ENCODE measurements around the gene WFDC11. TPM values are rescaled to one million over a fixed set of nuclear protein-coding genes. Genes with fewer than 3 reads are reported as not detected.
"Not testable (repeated sequence)": the region's sequence is repeated elsewhere in the genome, so short reads cannot be mapped to it uniquely, and the experiment has no call there.

Gene WFDC11
- not detected for total RNA-seq

DNA sequence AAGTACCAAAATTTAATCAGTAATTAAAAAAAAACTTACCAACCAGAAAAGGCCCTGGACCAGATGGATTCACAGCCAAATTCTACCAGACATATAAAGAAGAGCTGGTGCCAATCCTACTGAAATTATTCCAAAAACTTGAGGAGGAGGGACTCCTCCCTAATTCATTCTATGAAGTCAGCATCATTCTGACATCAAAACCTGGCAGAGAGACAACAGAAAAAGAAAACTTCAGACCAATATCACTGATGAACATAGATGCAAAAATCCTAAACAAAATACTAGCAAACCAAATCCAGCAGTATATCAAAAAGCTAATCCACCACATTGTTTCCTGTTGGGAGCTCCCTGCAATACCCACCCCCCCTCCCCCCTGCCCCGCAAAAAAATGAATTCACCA, at the start of gene WFDC11:
Gene WFDC11 (minus strand): TSS at position 101 of the 400 bp plus-strand sequence. CDS start 19,639 bp downstream, outside the sequence.
- no peaks in the 10 kb centered on the region for H3K36me3 ChIP-seq
- H3K9me3 ChIP-seq: no peaks in the 10 kb centered on the region
- TF ChIP-seq POLR2A (IDR thresholded peaks at IDR 0.05): no peak
- TF ChIP-seq, protein P1, sequence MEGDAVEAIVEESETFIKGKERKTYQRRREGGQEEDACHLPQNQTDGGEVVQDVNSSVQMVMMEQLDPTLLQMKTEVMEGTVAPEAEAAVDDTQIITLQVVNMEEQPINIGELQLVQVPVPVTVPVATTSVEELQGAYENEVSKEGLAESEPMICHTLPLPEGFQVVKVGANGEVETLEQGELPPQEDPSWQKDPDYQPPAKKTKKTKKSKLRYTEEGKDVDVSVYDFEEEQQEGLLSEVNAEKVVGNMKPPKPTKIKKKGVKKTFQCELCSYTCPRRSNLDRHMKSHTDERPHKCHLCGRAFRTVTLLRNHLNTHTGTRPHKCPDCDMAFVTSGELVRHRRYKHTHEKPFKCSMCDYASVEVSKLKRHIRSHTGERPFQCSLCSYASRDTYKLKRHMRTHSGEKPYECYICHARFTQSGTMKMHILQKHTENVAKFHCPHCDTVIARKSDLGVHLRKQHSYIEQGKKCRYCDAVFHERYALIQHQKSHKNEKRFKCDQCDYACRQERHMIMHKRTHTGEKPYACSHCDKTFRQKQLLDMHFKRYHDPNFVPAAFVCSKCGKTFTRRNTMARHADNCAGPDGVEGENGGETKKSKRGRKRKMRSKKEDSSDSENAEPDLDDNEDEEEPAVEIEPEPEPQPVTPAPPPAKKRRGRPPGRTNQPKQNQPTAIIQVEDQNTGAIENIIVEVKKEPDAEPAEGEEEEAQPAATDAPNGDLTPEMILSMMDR (IDR thresholded peaks at IDR 0.05): no peak
- TF ChIP-seq POLR2AphosphoS5 (IDR thresholded peaks at IDR 0.05): no peak
- TF ChIP-seq EP300 (IDR thresholded peaks at IDR 0.05): no peak
- peaks cover 6% of the 10 kb centered on the region for H3K27me3 ChIP-seq
- no peak for DNase-seq (ENCODE audit: low spot score in 2 of 2)
- 86% methylated on average over 1 of the region's 1 CpG for WGBS
- H3K4me1 ChIP-seq: no peaks in the 10 kb centered on the region
- H3K4me3 ChIP-seq: no peak within 1 kb of the TSS
- no peak within 1 kb of the TSS for H3K27ac ChIP-seq

DNA sequence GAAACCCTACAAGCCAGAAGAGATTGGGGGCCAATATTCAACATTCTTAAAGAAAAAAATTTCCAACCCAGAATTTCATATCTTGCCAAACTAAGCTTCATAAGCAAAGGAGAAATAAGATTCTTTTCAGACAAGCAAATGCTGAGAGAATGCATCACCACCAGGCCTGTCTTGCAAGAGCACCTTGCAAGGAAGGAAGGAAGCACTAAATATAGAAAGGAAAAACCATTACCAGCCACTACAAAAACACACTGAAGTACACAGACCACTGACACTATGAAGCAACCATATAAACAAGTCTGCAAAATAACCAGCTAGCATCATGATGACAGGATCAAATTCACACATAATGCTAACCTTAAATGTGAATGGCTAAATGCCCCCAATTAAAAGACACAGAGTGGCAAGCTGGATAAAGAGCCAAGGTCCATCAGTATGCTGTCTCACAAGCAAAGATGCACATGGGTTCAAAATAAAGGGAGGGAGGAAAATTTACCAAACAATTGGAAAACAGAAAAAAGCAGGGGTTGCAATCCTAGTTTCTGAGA, 46.2 kb upstream of the WFDC11 start:
- not testable (repeated sequence) for DNase-seq (ENCODE audit: low spot score in 2 of 2); H3K4me3 ChIP-seq; H3K4me1 ChIP-seq; H3K27ac ChIP-seq; H3K9me3 ChIP-seq; H3K36me3 ChIP-seq
- H3K27me3 ChIP-seq: peaks cover 13% of the 10 kb centered on the region

- H3K9me3 ChIP-seq: no peaks in the 10 kb centered on the region
Measured at GRCh38 chr20:45704969-45705637, 35.1 kb upstream of the WFDC11 start, which contains the start of gene WFDC10B. Gene WFDC10B (minus strand): TSS chr20:45705019. CDS start chr20:45685992, 19,027 bp downstream.

GRCh38 chr20:45701873-45702272, 31.8 kb upstream of the WFDC11 start, which contains the start of gene WFDC13:
Gene WFDC13 (plus strand): TSS chr20:45702038. CDS start chr20:45702124, 86 bp downstream.
- Histone ChIP-seq H3K27ac (no peak within 1 kb of the TSS), H3K27me3 (no peaks in the 10 kb centered on the region), H3K36me3 (no peaks in the 10 kb centered on the region), H3K9me3 (no peaks in the 10 kb centered on the region), H3K4me3 (no peak within 1 kb of the TSS), H3K4me1 (no peaks in the 10 kb centered on the region)
- 63% methylated on average over 4 of the region's 4 CpGs for whole genome bisulfite sequencing
- no peak for DNase-seq (ENCODE audit: low spot score in 2 of 2)
- TF ChIP-seq, protein P1 (IDR thresholded peaks at IDR 0.05): no peak
- TF ChIP-seq EP300 (IDR thresholded peaks at IDR 0.05) (no peak), POLR2AphosphoS5 (IDR thresholded peaks at IDR 0.05) (no peak), POLR2A (IDR thresholded peaks at IDR 0.05) (no peak)

More at GRCh38 chr20:45704969-45705637, 35.1 kb upstream of the WFDC11 start, which contains the start of gene WFDC10B:
- no peak within 1 kb of the TSS for H3K4me3 ChIP-seq
- H3K27ac ChIP-seq: no peak within 1 kb of the TSS
- no peaks in the 10 kb centered on the region for H3K36me3 ChIP-seq
- H3K4me1 ChIP-seq: no peaks in the 10 kb centered on the region
- TF ChIP-seq POLR2A (IDR thresholded peaks at IDR 0.05): no peak
- no peak for TF ChIP-seq POLR2AphosphoS5 (IDR thresholded peaks at IDR 0.05)
- TF ChIP-seq, protein P1 (IDR thresholded peaks at IDR 0.05): no peak
- TF ChIP-seq EP300 (IDR thresholded peaks at IDR 0.05): no peak
- DNase-seq (ENCODE audit: low spot score in 2 of 2): no peak
- 83% methylated on average over 1 of the region's 1 CpG for WGBS
- H3K27me3 ChIP-seq: peaks cover 5% of the 10 kb centered on the region

DNA sequence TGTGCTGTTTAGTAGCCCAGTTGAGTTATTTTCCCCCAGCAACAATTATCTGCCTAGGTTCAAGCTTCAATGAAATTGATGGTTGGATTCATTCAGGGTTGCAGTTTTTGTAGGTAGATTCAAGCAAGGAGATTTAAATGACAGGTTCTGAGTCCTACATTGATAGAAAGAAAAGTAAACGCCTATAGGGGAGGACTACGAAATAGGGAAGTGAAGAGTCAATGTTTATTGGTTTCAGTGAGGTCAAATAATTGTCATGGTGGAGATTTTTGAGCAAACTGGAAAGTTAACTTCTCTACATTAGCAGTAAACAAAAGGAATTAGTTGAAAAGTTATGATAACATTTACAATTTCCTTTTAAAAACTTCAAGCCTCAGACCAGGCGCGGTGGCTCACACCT, 31.1 kb upstream of the WFDC11 start:
- WGBS: 65% methylated on average over 4 of the region's 4 CpGs
- Histone ChIP-seq H3K27me3 (no peaks in the 10 kb centered on the region), H3K9me3 (no peaks in the 10 kb centered on the region), H3K36me3 (no peaks in the 10 kb centered on the region), H3K4me3 (no peak overlapping the region), H3K27ac (no peak overlapping the region), H3K4me1 (no peaks in the 10 kb centered on the region)
- no peak for DNase-seq (ENCODE audit: low spot score in 2 of 2)
- TF ChIP-seq, protein P1 (IDR thresholded peaks at IDR 0.05): no peak
- TF ChIP-seq POLR2AphosphoS5 (IDR thresholded peaks at IDR 0.05) (no peak), POLR2A (IDR thresholded peaks at IDR 0.05) (no peak), EP300 (IDR thresholded peaks at IDR 0.05) (no peak)
